Activated CD4-positive, alpha-beta T cell treated with anti-CD3 and anti-CD28 coated beads, Interleukin-2, amount 50 U/mL, for 4 hours (primary cell): Measurements from ENCODE around the gene RPL36.
"Not testable (repeated sequence)": the region's sequence is repeated elsewhere in the genome, so short reads cannot be mapped to it uniquely, and the experiment has no call there.

Source experiments
- DNase-seq, 2 experiments: peaks; one replicate each; pipeline ENCODE4 v3.0.0-alpha.2; 2020

Gene RPL36

DNA sequence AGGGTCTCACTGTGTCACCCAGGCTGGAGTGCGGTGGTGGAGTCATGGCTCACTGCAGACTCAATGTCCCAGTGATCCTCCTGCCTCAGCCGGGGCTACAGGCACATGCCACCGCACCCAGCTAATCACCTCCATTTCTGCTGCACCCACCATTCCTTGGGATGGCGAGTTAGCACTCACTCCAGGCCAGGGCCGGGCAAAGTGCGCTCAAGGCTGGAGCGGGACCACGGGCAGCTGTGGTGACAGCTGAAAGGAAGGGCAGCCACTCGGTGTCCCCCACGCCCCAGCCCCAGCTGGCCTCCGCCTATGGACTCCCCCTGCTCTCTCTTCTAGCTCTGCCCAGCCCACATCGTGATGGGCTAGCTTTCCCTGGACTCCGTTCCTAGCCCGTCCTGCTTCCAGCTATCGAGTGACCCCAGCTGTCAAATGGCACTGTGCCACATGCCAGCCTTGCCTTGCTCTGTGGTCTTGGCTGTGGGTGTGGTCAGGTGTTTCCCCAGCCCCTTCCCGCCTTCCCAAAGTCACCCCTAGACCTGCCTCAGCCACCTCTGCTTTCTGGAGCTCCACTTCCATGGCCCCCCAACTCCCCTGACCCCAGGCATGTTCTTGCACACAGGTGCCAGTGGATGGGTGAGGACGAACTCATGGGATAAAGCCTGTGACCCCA lies 13.9 kb upstream of the RPL36 start:
- no peak for DNase-seq

DNA sequence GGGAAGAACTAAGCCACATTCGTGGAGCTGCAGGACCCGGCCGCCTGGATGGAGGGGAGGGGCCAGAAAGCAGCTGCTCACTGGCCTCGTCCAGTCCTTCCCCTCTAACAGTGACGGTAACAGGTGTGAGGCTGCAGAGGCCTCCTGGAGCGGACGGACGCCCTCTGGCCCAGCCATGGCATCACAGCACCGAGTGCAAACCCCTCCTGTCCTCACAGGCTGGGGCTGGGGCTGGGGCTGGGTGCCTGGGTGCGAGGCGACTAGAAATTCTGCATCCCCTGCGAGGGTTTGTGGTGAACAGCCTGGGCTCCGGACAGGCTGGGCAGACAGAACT lies 13.4 kb upstream of the RPL36 start:
- DNase-seq: no peak

DNA sequence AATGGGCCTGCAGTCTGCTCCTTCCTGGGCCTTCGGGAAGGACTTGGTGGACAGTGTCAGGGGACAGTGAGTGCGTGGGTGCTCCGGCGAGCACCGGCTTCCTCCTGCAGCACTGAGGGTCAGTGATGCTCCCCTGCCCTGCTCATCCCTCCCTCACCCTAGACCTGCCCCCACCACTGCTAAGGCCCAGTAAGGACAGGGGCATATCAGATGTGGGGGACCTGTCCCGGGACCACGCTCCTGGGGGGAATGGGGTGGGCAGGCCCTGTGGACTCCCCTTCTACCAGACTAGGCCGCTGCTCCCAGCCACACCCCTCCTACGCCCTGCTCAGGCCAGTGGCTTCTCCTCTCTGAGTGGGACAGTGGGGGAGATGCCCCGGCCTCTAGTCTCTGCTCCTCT lies 13.0 kb upstream of the RPL36 start:
- no peak for DNase-seq

DNA sequence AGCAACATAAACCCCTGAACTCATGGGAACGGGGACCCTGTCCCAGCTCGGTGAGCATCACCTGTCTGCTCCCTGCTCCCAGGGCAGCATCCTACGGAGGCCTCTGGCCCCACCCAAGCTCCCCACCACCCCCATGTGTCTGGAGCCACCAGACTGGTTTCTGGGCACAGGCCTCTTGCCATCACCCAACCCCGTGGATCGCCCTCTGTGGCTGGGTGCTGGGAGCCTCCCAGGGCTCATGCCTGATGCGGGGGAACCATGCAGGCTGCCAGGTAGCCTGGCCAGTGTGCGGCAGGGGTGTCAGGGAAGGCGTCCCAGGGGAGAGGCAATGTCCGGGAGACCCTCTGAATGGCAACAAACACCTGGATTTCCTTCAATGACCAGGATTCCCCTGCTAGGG lies 12.5 kb upstream of the RPL36 start:
- DNase-seq: no peak

DNA sequence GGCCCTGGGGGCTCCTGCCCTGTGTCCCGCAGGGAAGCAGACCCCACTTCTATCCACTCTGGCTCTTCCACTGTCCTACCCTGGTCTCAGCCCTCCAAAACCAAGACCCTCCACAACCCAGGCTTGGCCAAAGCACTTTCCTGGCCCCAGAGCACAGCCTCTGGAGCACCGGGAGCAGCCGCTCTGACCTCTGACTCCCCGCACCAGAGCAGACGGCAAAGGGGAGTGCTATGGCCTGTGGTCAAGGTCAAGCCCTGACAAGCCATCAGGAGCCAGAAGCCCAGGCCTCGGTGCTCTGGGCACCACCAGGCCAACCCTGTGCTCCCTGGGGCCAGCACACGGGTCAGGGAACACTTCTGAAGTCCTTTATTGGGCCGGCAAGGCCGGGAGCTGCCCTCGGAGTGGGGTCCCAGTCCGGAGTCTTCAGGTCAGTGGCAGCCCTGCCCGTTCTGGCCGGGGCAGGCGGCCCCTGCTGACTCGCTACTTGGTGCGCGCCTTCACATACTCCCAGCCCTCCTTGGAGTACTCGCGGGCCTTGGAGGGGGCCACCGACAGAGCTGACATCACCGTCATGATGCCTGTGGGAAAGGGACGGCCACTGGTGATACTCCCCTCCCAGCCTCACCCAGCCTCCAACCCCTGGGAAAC lies 11.9 kb upstream of the RPL36 start:
- no peak for DNase-seq

DNA sequence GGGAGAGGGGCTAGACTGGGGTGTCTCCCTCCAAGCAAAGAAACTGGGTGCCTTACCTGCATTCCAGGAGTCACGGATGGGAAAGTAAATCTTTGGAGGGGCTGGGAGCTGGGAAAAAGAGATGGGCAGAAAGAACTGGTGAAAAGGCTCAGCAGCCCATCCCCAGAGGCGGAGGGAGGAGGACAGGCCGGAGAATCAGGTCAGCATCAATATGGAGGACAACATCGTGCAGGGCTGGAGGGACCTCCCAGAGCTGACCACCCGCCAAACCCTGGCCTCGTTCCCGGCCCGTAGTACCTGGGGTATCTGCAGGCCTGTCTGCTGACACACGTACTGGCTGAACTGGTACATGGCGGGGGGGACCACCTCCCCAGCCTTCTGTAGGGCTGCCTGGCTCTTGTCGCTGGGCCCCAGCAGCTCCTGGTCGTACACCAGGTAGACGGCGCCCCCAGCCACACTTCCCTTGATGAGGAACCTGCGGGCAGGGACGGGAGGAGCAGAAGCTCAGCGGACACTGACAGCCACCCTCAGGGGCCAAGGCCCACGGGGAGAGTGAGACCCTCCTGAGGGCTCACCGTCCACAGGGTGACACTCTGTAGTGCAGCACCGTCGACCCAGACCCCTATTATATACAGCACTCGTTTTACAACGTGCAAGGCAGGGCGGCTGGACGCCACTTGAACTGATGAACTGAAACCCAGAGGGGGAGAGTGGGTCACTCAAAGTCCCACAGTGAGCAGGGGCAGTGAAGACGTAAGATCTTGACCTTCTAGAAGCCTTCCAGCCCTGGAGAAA lies 10.6 kb upstream of the RPL36 start:
- no peak for DNase-seq

DNA sequence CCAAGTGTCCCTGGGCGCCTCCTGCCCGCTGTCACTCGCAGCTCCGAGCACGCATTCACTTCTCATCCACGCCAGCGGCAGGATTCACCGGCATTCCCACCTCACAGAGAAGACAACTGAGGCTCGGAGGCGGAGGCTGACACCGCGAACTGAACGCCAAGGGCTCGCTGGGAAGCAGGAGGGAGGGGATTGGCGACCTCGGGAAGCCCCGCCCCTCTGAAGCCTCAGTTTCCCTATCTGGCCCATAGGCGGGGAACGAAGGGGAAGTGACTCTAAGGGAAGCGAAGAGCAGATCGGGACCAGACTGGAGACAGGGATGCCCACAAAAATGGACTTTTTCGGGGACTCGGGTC lies 10.0 kb upstream of the RPL36 start:
- DNase-seq: no peak

DNA sequence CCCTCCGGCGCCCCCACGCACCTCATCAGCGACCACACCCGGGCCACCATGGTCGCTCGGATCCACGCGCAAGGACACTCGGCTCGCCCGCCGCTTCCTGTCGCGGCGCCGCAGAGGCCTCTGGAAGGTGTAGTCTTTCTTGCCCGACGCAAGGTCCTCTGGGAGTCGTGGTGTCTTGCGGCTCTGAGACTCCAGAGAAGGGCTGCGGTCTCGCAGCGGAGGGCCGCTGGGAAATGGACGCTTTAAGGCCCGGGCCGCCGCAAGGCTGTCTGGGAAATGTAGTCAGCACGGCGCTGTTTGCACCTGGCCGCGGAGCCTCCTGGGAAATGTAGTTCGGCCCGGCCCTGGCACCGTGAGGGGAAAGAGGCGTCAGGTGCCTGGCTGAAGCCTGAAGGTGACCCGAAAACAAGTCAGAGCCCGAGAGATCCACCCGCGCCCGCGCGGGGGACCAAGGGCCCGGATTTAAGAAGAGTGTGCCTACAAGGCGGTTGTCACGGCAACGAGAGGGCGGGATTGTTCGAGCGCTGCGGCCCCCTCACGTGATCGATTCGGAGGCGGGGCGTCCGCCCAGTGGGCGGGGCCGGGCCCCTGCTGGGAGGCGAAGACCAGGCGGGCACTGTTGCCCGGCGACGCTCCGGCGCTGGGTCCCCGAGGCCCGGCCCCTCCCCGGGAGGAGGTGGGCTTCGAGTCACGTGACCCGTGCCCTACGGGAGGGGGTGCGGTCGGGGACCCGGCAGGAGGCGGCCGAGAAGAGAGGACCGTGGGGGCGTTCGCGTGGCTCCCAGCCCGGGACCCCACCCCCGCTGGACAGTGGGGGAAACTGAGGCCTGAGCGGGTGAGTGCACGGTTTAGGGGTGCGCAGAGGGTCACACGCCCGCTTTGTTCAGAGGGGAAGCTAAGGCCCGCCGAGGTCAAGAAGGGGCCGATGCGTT lies 9.4 kb upstream of the RPL36 start, which contains the start of the genes HSD11B1L and MICOS13:
Gene HSD11B1L (plus strand): TSS at position 591 of the 932 bp plus-strand sequence. CDS start 3,806 bp downstream, outside the sequence.
Gene MICOS13 (minus strand): TSS at position 80 of the 932 bp plus-strand sequence. CDS start 30 bp downstream, at position 50.
- peak; percentile 97 to 98 for DNase-seq

DNA sequence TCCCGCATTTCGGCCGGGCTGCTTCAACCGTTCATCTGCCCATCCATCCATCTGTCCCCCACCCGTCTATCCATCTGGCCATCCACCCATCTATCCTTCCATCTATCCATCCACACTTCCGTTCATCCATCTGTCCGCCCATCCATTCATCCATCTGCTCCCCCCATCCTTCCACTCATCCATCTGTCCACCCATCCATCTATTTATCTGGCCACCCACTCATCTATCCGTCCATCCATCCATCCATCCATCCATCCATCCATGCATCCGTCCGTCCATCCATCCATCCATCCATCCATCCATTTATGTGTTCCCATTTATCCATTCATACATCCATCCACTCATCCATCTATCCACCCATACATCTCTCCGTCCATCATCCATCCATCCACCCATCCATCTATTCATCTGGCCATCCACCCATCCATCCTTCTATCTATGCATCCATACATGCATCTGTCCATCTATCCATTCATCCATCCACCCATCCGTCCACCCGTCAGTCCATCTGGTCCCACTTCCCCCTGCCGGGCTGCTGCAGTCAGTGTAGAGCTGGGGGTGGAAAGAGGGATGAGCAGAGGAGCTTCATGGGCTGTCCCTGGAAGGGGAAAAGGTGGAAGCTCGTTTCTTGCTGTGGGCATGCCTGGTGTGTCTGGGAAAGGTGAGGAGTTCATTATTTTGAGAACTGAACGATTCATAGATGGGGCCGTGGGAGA lies 8.5 kb upstream of the RPL36 start:
- no peak for DNase-seq

DNA sequence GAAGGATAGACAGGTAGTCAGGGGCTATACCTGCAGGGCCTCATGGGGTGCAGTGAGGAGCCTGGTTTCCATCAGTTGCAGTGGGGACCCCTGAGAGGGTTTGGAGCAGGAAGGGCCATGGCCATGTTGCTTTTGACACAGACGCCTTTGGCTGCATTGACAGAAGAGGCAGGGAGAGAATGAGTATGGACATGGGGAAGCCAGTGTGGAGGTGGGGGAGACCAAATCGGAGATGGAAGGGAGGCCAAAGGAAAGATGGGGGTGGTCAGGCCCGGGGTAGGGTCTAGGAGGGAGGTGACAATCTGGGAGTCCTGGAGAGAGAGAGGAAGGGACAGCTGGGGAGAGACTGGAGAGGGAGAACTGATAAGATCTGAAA lies 8.0 kb upstream of the RPL36 start:
- no peak for DNase-seq

DNA sequence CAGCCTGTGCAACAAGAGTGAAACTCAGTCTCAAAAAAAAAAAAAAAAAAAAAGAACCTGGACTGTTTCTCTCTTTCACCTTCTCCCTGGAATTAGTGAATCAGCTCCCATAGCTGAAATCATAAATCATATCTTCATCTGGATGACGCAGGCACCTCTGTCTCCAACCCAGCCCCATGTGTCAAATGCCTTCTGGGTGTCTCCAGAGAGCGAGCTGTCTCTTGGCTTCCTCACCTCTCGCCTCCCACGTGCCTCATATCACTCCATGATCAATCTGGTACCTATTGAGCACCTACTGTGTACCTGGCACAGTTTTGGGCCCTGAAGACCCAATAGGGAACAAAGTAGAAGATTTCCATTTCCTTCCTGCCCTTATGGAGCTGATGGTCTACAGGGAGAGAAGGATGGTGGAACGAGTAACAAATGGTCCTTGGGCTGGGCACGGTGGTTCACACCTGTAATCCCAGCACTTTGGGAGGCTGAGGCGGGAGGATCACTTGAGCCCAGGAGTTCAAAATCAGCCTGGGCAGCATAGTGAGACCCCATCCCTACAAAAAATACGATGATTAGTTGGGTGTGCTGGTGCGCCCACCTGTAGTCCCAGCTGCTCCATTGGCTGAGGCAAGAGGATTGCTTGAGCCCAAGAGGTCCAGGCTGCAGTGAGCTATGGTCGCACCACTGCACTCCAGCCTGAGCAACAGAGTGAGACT lies 6.8 kb upstream of the RPL36 start:
- no peak for DNase-seq

DNA sequence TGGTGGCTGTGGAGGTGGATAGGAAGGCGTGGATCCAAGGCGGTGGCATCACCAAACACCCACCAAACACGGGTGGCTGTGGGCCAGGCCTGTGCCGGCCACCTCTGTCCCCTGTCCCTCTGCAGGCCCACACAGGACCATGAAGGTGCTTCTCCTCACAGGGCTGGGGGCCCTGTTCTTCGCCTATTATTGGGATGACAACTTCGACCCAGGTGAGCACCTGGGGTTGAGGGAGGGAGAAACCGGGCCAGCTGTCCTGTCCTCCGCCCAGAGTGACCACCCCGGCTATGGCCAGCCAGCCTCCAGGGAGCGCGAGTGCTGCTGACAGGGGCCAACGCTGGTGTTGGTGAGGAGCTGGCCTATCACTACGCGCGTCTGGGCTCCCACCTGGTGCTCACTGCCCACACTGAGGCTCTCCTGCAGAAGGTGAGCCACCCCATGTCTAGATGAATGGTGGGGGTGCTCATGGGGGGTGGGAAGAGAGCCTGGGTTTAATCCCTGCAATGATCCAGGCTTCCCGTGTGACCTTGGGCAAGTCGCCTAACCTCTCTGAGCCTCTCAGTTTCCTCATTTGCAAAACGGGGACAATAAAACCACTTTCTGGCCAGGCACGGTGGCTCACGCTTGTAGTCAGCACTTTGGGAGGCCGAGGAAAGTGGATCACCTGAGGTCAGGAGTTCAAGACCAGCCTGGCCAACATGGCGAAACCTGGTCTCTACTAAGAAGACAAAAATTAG lies 5.2 kb upstream of the RPL36 start:
- DNase-seq: no peak

DNA sequence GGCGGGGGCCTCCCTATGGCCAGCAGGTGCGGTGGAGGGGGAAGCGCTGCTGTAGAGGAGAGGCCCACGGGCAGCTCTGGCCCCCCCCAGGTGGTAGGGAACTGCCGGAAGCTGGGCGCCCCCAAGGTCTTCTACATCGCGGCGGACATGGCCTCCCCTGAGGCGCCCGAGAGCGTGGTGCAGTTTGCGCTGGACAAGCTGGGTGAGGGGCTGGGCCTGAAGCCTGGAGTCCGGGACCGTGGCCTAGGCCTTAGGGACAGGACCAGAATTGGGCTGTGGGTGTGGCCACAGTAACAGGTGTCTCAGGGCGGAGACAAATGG lies 3.8 kb upstream of the RPL36 start:
- no peak for DNase-seq

DNA sequence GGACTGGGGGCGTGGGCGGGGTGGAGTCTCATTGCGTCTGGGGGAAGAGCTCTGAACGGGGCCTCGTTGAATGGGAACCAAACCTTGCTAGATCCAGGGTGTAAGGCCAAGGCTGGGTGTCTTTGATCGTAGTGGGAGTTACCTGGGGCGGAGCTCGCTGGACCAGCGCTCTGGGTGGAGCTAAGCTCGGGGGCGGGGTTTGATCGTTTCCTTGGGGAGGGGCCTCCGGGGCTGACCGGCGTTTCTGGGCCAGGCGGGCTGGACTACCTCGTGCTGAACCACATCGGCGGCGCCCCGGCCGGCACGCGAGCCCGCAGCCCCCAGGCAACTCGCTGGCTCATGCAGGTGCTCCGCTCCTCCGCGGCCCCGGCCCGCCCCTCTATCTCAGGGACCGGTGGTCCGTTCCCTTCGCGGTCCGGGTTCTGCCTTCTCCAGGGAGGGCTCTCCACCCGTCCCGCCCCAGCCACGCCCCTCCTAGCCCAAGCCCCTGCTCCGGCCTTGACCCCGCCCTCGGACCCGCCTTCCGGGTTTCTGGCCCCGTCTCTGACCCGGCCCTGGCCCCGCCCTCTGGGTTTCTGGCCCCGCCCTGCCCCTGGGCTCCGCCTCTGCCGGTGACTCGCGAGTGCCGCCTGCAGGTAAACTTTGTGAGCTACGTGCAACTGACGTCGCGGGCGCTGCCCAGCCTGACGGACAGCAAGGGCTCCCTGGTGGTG lies 3.3 kb upstream of the RPL36 start:
- peak; percentile 89 to 90 for DNase-seq

DNA sequence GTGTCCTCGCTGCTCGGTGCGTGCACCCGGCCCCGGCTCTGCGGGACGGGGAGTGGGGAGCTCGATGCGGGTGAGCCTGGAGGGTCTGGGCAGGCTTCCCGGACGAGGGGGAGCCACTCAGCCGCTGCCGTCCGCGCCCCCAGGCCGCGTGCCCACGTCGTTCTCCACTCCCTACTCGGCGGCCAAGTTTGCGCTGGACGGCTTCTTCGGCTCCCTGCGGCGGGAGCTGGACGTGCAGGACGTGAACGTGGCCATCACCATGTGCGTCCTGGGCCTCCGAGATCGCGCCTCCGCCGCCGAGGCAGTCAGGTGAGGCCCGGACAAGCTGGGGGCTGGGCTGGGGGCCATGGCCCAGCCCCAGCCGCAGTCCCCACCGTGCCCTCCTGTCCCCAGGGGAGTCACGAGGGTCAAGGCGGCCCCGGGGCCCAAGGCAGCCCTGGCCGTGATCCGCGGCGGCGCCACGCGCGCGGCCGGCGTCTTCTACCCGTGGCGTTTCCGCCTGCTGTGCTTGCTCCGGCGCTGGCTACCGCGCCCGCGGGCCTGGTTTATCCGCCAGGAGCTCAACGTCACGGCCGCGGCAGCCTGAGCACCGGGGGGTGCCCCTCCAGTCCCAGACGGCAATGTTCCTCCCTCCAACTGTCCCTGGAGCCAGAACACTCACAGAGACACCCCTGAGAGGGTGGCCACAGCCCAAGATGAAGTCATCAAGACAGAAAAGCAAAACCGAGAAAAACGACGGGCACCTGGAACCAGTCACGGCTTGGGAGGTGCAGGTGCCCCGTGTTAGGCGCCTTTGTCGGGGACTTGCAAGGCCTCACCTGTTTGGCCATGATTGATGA lies 2.5 kb upstream of the RPL36 start:
- no peak for DNase-seq

DNA sequence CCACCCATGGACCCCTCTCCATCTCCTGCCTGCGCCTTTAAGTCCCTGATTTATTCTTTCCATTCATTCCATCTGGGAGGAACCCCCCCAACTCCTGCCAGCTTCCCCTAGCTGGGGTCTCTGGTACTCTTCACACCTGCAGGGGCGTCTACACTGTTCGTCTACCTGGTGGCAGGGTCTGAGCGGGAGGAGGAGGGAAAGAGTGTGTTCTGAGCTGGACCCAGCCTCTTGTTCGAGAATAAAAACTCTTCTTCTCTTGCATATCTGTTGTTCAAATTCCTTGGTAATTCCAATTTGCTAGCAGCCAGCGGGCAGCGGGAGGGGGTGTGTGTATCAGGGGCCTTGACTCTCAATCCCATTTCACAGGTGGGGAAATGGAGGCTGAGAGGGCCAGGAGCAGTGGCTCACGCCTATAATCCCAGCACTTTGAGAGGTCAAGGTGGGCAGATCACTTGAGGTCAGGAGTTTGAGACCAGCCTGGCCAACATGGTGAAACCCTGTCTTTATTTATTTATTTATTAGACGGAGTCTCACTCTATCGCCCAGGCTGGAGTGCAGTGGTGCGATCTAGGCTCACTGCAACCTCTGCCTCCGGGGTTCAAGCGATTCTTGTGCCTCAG lies 1.7 kb upstream of the RPL36 start:
- DNase-seq: not testable (repeated sequence)

DNA sequence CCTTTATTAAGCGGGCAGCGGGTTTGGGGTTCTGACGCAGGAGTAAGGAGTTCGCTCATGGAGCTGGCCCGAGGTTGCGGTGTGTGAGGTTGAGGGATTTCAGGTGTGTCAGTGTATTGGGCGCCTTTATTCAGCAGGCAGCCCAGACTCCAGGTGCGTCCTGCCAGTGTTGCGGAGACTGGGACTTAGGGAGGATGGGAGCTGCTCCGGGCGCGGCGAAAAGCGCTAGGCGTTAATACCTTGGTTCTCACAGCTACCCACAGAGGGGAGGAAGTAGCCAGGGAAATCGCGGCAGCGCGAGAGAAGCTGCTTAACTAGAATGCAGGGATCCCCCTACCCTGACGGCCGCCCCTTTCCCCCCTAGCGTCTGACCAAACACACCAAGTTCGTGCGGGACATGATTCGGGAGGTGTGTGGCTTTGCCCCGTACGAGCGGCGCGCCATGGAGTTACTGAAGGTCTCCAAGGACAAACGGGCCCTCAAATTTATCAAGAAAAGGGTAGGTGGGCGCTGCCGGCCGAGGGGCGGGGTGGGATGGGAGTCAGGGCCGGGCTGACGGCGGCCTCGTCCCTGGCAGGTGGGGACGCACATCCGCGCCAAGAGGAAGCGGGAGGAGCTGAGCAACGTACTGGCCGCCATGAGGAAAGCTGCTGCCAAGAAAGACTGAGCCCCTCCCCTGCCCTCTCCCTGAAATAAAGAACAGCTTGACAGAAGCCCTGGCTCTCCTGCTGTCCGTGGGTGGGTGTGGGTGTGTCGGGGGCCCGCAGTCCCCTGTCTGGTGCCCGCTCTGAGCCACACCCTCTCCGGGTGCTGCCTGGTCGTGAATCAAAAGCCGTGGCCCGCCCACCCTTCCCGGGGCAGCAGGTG lies 1.1 kb downstream of the RPL36 start:
- peak; percentile 61 to 71 for DNase-seq
